ENCODE measurements around the gene LSM10. TPM values are rescaled to one million over a fixed set of nuclear protein-coding genes. Genes with fewer than 3 reads are reported as not detected.

The LSM10 gene
- total RNA-seq, 2 donors from 2014 or later = 22.4 to 30.3 TPM

- Histone ChIP-seq H3K36me3 (peaks cover 10% of the 10 kb centered on the region), H3K4me1 (no peaks in the 10 kb centered on the region), H3K27me3 (no peaks in the 10 kb centered on the region), H3K27ac (no peak overlapping the region), H3K9me3 (no peaks in the 10 kb centered on the region), H3K4me3 (no peak overlapping the region), H3K9ac (ENCODE audit: low read depth in 2 of 2, low read length in 2 of 2) (no peak overlapping the region)
- no peak for TF ChIP-seq CTCF (IDR thresholded peaks at IDR 0.05)
- intact Hi-C loops (cut with DNase I) = no loop called here
- DNase-seq = no peak
Observed at GRCh38 chr1:36393686-36394085, 4.0 kb downstream of the LSM10 start.

- Histone ChIP-seq H3K4me3 (no peak overlapping the region), H3K9me3 (no peaks in the 10 kb centered on the region), H3K36me3 (peaks cover 10% of the 10 kb centered on the region), H3K4me1 (no peaks in the 10 kb centered on the region), H3K9ac (ENCODE audit: low read depth in 2 of 2, low read length in 2 of 2) (no peak overlapping the region), H3K27me3 (no peaks in the 10 kb centered on the region), H3K27ac (no peak overlapping the region)
- no peak for DNase-seq
- intact Hi-C loops (cut with DNase I) = no loop called here
- no peak for TF ChIP-seq CTCF (IDR thresholded peaks at IDR 0.05)
Observed at GRCh38 chr1:36392836-36393235, 4.9 kb downstream of the LSM10 start.

GRCh38 chr1:36391271-36391670 is 6.4 kb downstream of the LSM10 start:
- intact Hi-C loops (cut with DNase I) = no loop called here
- H3K4me3 ChIP-seq = no peak overlapping the region
- H3K9ac ChIP-seq (ENCODE audit: low read depth in 2 of 2, low read length in 2 of 2) = no peak overlapping the region
- no peaks in the 10 kb centered on the region for H3K9me3 ChIP-seq
- TF ChIP-seq CTCF (IDR thresholded peaks at IDR 0.05) = no peak
- no peaks in the 10 kb centered on the region for H3K4me1 ChIP-seq
- H3K36me3 ChIP-seq = peaks cover 10% of the 10 kb centered on the region
- DNase-seq = no peak
- no peaks in the 10 kb centered on the region for H3K27me3 ChIP-seq
- H3K27ac ChIP-seq = no peak overlapping the region

GRCh38 chr1:36390411-36390810 is 7.3 kb downstream of the LSM10 start:
- no peak overlapping the region for H3K27ac ChIP-seq
- H3K27me3 ChIP-seq = no peaks in the 10 kb centered on the region
- peaks cover 10% of the 10 kb centered on the region for H3K36me3 ChIP-seq
- H3K9me3 ChIP-seq = no peaks in the 10 kb centered on the region
- H3K4me3 ChIP-seq = no peak overlapping the region
- DNase-seq = no peak
- TF ChIP-seq CTCF (IDR thresholded peaks at IDR 0.05) = no peak
- no peaks in the 10 kb centered on the region for H3K4me1 ChIP-seq
- no peak overlapping the region for H3K9ac ChIP-seq (ENCODE audit: low read depth in 2 of 2, low read length in 2 of 2)
- intact Hi-C loops (cut with DNase I) = no loop called here

- no peak for TF ChIP-seq CTCF (IDR thresholded peaks at IDR 0.05)
- Histone ChIP-seq H3K4me1 (no peaks in the 10 kb centered on the region), H3K9me3 (no peaks in the 10 kb centered on the region), H3K36me3 (peaks cover 10% of the 10 kb centered on the region), H3K4me3 (no peak overlapping the region), H3K27ac (no peak overlapping the region), H3K9ac (ENCODE audit: low read depth in 2 of 2, low read length in 2 of 2) (no peak overlapping the region), H3K27me3 (no peaks in the 10 kb centered on the region)
- no peak for DNase-seq
- intact Hi-C loops (cut with DNase I) = no loop called here
Observed at GRCh38 chr1:36389999-36390398, 7.7 kb downstream of the LSM10 start.

GRCh38 chr1:36389261-36389660 is 8.4 kb downstream of the LSM10 start:
- Histone ChIP-seq H3K4me1 (no peaks in the 10 kb centered on the region), H3K27ac (no peak overlapping the region), H3K9ac (ENCODE audit: low read depth in 2 of 2, low read length in 2 of 2) (no peak overlapping the region), H3K9me3 (no peaks in the 10 kb centered on the region), H3K4me3 (no peak overlapping the region), H3K27me3 (no peaks in the 10 kb centered on the region), H3K36me3 (peaks cover 10% of the 10 kb centered on the region)
- DNase-seq = no peak
- TF ChIP-seq CTCF (IDR thresholded peaks at IDR 0.05) = no peak
- intact Hi-C loops (cut with DNase I) = no loop called here

All from colonic mucosa (tissue), 4 donors.